GM19455 (cell line): ENCODE measurements around the gene HOXB8.

Experiments
- ATAC-seq: cut with Tn5 transposase; IDR thresholded peaks from one replicate; pipeline ENCODE4 v1.9.1; 2021; ENCODE audit not compliant: unreplicated experiment

The HOXB8 gene

GRCh38 chr17:48569674-48570324 lies 45.3 kb downstream of the HOXB8 start:
- no peak for ATAC-seq

- ATAC-seq, result no peak
Measured at GRCh38 chr17:48569240-48569582, 45.9 kb downstream of the HOXB8 start.

GRCh38 chr17:48568499-48569239 lies 46.4 kb downstream of the HOXB8 start:
- no peak for ATAC-seq

GRCh38 chr17:48567646-48568354 lies 47.3 kb downstream of the HOXB8 start:
- ATAC-seq, result no peak

- ATAC-seq, result no peak
Measured at GRCh38 chr17:48567209-48567608, 47.9 kb downstream of the HOXB8 start.

- no peak for ATAC-seq
Measured at GRCh38 chr17:48566717-48567116, 48.4 kb downstream of the HOXB8 start.

- ATAC-seq, result no peak
Measured at GRCh38 chr17:48565925-48566710, 49.0 kb downstream of the HOXB8 start.

GRCh38 chr17:48565022-48565554 lies 50.0 kb downstream of the HOXB8 start:
- ATAC-seq, result no peak

GRCh38 chr17:48564188-48565021 lies 50.7 kb downstream of the HOXB8 start:
- no peak for ATAC-seq

- ATAC-seq, result no peak
Measured at GRCh38 chr17:48563867-48564187, 51.3 kb downstream of the HOXB8 start.

- ATAC-seq, result no peak
Measured at GRCh38 chr17:48563385-48563838, 51.7 kb downstream of the HOXB8 start.

- no peak for ATAC-seq
Measured at GRCh38 chr17:48562934-48563333, 52.2 kb downstream of the HOXB8 start.
